A673 (cell line): ENCODE measurements around the gene ZNF124. TPM values are rescaled to one million over a fixed set of nuclear protein-coding genes. Genes with fewer than 3 reads are reported as not detected.

Experiments used
- BruUV-seq: library from RNA; stranded (reverse); fragments of 400-500 nt; replicated peaks from 2 replicates; lab custom pipeline; 2021; lab: Mats Ljungman, UMichigan
- CTCF ChIA-PET: fragments of 300-600 bp; sonication (Branson Sonifier 250); formaldehyde crosslinking; loops from one replicate; lab custom pipeline; 2022; ENCODE audit warnings: antibody characterized with exemption; lab: Charles Lee
- POLR2A ChIA-PET: fragments of 300-600 bp; sonication (Branson Sonifier 250); formaldehyde crosslinking; loops from one replicate; lab custom pipeline; 2022; ENCODE audit warnings: antibody characterized with exemption; ENCODE audit not compliant: low non-redundant PET; lab: Charles Lee
- DNase-seq: peaks from one replicate; pipeline ENCODE4 v3.0.0-alpha.2; 2015; ENCODE audit warnings: low spot score
- H3K27ac ChIP-seq: fragments of 200-600 bp; sonication (generic); 2 replicates; pipeline ENCODE4 v1.5.1; 2016; ENCODE audit warnings: mixed run types, low read depth, mild to moderate bottlenecking, mixed read lengths, antibody characterized with exemption, low read length; ENCODE audit not compliant: poor library complexity, severe bottlenecking
- H3K27me3 ChIP-seq: fragments of 200-600 bp; sonication (generic); replicated peaks from 2 replicates; pipeline ENCODE4 v1.6.1; 2017; ENCODE audit warnings: mixed run types, low read depth, mild to moderate bottlenecking, mixed read lengths, antibody characterized with exemption, low read length; ENCODE audit not compliant: insufficient read depth, poor library complexity
- H3K36me3 ChIP-seq: fragments of 200-600 bp; sonication (generic); 2 replicates; pipeline ENCODE4 v1.6.1; 2016; ENCODE audit warnings: mixed run types, mild to moderate bottlenecking, mixed read lengths, antibody characterized with exemption, low read length; ENCODE audit not compliant: insufficient read depth, poor library complexity, severe bottlenecking
- H3K4me1 ChIP-seq: fragments of 200-600 bp; sonication (generic); 2 replicates; pipeline ENCODE4 v1.6.1; 2017; ENCODE audit warnings: mixed run types, mild to moderate bottlenecking, mixed read lengths, antibody characterized with exemption, low read length; ENCODE audit not compliant: insufficient read depth, poor library complexity, severe bottlenecking
- H3K4me3 ChIP-seq: fragments of 200-600 bp; sonication (generic); 2 replicates; pipeline ENCODE4 v1.5.1; 2016; ENCODE audit warnings: low read depth, mixed run types, mild to moderate bottlenecking, mixed read lengths, low read length; ENCODE audit not compliant: poor library complexity, severe bottlenecking
- H3K9me3 ChIP-seq: fragments of 200-600 bp; sonication (generic); 2 replicates; pipeline ENCODE4 v1.6.1; 2016; ENCODE audit warnings: mixed run types, low read depth, mild to moderate bottlenecking, mixed read lengths, antibody characterized with exemption, low read length; ENCODE audit not compliant: poor library complexity, severe bottlenecking
- EZH2 ChIP-seq: fragments of 200-600 bp; sonication (generic); IDR thresholded peaks from 2 replicates; pipeline ENCODE4 v1.6.1; 2017; ENCODE audit warnings: borderline replicate concordance, low read depth, mild to moderate bottlenecking, mixed read lengths, antibody characterized with exemption, low read length; ENCODE audit not compliant: poor library complexity, severe bottlenecking
- intact Hi-C: fragments of 100-400 bp; cut with micrococcal nuclease; formaldehyde crosslinking; loops from one replicate; pipeline ENCODE4 v1.10.0; 2022; ENCODE audit not compliant: unreplicated experiment
- total RNA-seq: library from RNA; stranded (reverse); gene quantifications from 2 replicates; pipeline ENCODE4 v1.2.3, GENCODE V29; 2021
- TF ChIP-seq, protein P1 (sequence below): fragments of 300-800, 200-600 bp; sonication (generic); conservative IDR thresholded peaks from 2 replicates; pipeline ENCODE4 v1.5.1; 2017; ENCODE audit warnings: low read depth, mild to moderate bottlenecking, antibody characterized with exemption, low read length, moderate library complexity, mixed read lengths

The ZNF124 gene
- total RNA-seq, 1 experiment from 2014 or later: 34.7 TPM

DNA sequence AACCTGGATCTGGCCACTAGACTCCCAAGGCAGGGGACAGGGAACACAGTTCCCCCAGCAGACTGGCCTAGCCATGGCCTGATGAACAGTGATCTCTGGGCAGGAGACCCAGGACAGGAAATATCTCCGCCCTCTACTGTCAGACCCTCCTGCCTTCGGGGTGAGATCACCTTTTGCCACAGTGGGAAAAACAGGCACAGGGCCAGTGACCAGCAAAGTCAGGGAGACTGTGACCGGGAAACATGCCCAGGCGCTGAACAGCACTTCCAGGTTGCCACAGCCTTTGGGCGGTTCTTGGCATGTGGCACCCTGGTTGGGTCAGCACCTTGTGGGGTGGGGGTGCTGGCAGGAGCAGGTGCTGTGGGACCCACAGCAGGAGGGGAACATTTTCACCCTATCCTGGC lies 58.7 kb downstream of the ZNF124 start:
- ChIA-PET CTCF (no interaction called here), POLR2A (no interaction called here)
- peaks cover 36% of the 10 kb centered on the region for H3K27me3 ChIP-seq
- DNase-seq: no peak
- H3K36me3 ChIP-seq: no peaks in the 10 kb centered on the region
- TF ChIP-seq, protein P1, sequence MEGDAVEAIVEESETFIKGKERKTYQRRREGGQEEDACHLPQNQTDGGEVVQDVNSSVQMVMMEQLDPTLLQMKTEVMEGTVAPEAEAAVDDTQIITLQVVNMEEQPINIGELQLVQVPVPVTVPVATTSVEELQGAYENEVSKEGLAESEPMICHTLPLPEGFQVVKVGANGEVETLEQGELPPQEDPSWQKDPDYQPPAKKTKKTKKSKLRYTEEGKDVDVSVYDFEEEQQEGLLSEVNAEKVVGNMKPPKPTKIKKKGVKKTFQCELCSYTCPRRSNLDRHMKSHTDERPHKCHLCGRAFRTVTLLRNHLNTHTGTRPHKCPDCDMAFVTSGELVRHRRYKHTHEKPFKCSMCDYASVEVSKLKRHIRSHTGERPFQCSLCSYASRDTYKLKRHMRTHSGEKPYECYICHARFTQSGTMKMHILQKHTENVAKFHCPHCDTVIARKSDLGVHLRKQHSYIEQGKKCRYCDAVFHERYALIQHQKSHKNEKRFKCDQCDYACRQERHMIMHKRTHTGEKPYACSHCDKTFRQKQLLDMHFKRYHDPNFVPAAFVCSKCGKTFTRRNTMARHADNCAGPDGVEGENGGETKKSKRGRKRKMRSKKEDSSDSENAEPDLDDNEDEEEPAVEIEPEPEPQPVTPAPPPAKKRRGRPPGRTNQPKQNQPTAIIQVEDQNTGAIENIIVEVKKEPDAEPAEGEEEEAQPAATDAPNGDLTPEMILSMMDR: no peak
- TF ChIP-seq EZH2: no peak
- BruUV-seq: no TSS peak
- H3K9me3 ChIP-seq: no peaks in the 10 kb centered on the region
- no peak overlapping the region for H3K27ac ChIP-seq
- intact Hi-C loops: no loop called here
- H3K4me3 ChIP-seq: no peak overlapping the region
- H3K4me1 ChIP-seq: no peaks in the 10 kb centered on the region

DNA sequence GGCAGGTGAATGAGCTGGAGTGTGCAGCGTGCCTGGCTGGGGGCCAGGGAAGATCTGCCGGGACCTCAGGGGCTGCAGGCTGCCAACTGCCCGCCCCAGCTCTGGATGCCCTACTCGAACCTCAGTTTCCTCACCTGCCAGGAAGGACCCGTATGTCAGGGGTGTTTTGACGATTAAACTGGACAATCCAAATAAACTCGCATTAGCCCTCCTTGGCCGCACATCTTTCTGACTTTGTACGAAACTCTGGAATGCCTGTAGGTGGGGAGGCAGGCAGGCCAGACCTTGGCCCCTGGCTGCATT lies 59.4 kb downstream of the ZNF124 start:
- H3K27me3 ChIP-seq: peaks cover 36% of the 10 kb centered on the region
- no peak for TF ChIP-seq EZH2
- TF ChIP-seq, protein P1: no peak
- ChIA-PET CTCF (no interaction called here), POLR2A (no interaction called here)
- DNase-seq: no peak
- no peak overlapping the region for H3K27ac ChIP-seq
- H3K36me3 ChIP-seq: no peaks in the 10 kb centered on the region
- H3K9me3 ChIP-seq: no peaks in the 10 kb centered on the region
- H3K4me3 ChIP-seq: no peak overlapping the region
- no TSS peak for BruUV-seq
- intact Hi-C loops: no loop called here
- no peaks in the 10 kb centered on the region for H3K4me1 ChIP-seq

DNA sequence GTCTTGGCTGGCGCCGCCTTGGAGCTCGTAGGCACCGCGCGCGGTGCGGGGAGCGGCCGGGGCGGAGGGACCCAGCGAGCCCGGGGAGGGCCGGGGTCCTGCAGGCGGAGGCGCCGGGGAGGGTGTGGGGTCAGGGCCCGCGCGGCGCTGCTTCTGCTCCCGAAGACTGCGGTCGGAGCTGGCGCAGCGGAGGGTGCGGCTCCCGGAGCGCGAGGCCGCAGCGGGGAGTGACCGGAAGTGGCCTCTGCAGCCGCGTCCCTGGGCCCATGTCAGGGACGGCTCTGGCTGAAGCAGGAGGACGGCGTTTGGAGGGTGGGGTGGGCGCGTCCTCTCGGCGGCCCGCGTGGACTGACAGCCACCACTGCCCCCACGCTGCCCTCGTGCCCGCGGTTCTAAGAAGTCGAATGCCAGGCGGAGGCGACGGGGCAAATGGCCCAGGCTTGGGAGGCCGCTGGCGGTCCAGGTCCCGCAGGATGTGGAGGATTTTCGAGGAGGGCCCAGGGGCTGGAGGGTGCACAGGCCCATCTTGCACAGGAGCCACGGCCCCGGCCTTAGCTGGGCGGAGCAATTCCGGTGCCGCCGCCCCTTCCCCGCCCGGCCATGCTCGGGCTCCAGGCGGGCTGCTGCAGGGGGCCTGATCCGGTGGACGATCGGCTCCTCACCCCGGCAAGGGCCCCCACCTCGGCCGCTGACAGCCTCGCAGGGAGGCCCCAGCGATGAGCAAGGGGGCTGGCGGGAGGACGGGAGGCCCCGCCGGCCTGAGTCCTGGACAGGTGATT lies 59.9 kb downstream of the ZNF124 start:
- TF ChIP-seq, protein P1: no peak
- TF ChIP-seq EZH2: no peak
- CTCF ChIA-PET: no interaction called here
- Histone ChIP-seq H3K9me3 (no peaks in the 10 kb centered on the region), H3K4me1 (no peaks in the 10 kb centered on the region), H3K27ac (no peak overlapping the region), H3K36me3 (no peaks in the 10 kb centered on the region), H3K4me3 (peak overlapping the region; percentile 55), H3K27me3 (peaks cover 36% of the 10 kb centered on the region)
- DNase-seq: no peak
- POLR2A ChIA-PET: no interaction called here
- no TSS peak for BruUV-seq
- intact Hi-C loops: no loop called here
